Measurements from ENCODE around the gene PTH2.
"Not testable (repeated sequence)": the region's sequence is repeated elsewhere in the genome, so short reads cannot be mapped to it uniquely, and the experiment has no call there.

PTH2 gene

DNA sequence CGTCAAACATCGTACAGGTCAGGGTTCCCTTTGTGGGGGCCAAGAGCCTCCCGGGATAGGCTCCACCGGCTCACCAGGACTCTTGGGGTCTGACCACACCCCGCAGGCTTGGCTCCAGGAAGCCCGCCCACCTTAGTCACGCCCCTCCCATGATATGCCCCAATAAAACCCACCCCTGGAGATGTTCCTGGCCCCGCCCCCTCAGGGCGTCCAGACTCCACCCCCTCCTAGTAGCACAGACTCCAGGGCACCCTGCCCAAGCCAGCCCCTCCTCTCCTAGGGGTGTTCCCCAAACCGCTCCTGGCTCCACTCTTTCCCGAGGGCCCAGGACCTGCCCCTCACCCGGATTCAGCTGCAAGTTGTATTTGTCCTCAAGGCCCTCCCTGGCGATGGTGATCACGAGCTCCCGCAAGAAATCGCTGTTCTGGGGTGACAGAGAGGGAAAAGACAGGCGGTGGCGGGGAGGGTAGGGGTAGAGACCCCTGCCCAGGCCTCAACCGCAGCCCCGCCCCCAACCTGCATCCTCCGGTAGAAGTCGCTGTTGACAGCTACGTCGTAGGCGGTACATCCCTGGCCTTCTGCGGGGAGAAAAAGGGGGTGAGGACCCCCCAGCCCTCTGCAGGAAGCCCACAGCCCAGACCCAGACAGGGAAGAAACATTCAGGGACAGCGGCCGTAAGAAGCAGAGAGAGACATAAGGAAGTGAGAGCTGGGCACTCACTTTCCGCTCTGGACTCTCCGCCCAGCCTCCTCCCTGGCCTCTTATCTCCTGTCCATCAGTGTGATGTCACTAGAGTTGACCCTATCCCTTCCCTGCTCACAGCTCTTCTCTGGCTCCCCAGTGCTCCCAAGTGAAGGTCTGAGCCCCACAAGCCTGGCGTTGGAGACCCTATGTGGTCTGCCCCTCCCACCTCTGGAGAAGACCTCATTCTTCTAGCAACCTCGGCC lies 24.5 kb upstream of the PTH2 start:
- no peak for DNase-seq (ENCODE audit: low read depth)

DNA sequence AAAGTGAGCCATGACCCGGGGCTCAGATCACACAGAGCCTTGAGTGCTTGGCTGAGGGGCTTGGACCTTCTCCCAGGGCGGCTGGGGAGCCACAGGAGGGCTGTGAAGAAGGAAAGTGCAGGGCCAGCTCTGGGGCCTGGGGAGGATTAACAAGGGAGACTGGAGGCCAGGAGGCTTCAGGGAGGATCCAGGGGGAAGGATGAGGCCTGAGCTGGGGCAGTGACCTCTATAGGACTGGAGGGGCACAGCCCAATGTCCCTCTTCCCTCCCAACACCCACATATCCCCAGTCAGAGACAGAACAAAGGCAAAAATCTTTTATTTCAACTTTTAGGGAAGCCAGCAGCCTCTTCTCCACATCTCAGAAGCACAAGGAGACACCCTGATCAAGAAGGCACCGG lies 22.8 kb upstream of the PTH2 start:
- no peak for DNase-seq (ENCODE audit: low read depth)

DNA sequence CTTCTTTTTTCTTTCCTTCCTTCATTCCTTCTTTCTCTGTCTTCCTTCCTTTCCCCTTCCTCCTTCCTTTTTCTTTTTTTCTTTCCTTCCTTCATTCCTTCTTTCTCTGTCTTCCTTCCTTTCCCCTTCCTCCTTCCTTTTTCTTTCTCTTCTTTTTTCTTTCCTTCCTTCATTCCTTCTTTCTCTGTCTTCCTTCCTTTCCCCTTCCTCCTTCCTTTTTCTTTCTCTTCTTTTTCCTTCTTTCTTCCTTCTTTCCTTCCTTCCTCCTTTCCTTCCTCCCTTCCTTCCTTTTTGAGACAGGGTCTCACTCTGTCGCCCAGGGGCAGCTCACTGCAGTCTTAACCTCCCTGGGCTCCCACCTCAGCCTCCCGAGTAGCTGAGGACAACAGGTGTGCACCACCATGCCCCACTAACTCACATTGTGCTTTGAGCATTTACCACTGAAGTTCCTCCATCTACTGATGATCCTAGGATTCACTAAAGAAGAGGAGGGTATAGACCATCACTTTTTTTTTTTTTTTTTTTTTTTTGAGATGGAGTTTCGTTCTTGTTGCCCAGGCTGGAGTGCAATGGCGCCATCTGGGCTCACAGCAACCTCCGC lies 21.0 kb upstream of the PTH2 start:
- DNase-seq (ENCODE audit: low read depth): not testable (repeated sequence)

DNA sequence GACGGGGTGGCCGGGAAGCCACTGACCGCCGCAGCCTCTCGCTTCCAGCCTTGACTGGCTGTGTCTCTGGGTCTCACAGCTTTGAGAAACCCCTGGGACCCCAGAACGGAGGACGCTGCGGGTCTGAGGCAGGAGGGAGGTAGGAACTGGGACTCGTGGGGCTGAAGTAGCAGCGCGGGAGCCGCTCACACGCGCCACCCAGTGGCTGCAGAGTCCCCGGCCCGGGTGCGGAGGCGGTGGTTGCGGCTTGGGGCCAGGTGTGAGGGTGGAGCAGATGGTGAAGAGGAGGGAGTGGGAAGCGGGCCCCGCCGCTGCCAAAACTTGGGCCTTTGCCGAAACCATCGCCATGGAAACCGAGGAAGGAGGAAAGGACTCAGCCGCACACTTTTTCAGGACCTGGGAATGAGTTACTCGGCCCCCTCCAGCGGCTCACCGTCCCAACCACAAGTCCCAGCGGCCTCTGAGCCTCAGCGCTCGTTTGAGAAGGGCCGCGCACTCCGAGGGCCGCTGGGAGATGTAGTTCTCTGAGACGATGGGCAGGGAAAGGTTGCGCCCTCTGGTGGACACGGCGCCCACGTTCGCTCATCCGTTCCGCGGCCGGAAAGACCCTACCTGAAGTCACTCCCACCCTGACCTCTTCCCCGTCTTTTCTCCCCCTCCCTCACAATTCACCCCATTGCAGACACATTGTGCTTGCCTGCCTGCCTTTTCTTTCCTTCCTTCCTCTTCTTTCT lies 20.3 kb upstream of the PTH2 start:
- DNase-seq (ENCODE audit: low read depth): peak; percentile 86

DNA sequence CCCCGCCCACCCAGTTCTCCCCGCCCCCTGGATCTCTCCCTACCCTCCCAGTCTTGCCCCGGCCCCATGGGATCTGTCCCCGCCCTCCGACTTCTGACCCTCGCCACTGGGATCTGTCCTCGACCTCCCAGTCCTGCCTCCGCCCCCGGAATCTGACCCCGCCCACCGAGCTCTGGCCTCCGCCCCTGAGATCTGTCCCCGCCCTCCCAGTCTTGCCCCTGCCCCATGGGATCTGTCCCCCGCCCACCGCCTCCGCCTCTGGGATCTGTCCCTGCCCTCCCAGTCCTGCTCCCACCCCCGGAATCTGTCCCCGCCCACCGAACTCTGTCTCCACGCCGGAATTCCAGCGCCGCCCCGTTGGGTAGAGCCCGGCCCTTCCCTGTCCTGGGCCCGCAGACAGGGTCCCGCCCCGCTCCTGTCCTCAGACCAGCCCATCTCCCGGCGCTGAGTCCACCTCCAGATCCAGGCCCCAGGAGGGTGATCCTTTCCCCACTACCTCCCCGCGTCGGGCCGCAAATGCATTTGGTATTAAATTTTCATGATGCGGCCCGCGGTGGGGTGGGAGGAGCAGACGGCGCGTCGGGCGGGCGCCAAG lies 19.6 kb upstream of the PTH2 start:
- peak; percentile 67 for DNase-seq (ENCODE audit: low read depth)

DNA sequence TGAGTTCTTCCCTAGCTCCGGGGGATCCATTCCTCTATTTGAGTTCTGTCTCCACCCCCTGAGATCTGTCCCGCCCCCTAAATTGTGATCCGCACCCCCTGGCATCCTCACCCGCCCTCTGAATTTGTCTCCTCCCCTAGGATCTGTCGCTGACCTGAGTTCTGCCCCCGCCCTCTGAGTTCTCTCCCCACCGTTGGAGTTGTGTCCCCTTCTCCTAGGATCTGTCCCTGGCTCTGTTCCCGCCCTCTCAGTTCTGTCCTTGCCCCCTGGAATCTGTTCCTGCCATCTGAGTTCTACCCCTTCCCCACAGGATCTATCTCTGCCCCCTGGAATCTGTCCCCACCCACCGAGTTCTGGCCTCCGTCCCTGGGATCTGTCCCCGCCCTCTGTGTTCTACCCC lies 19.1 kb upstream of the PTH2 start:
- DNase-seq (ENCODE audit: low read depth): no peak

DNA sequence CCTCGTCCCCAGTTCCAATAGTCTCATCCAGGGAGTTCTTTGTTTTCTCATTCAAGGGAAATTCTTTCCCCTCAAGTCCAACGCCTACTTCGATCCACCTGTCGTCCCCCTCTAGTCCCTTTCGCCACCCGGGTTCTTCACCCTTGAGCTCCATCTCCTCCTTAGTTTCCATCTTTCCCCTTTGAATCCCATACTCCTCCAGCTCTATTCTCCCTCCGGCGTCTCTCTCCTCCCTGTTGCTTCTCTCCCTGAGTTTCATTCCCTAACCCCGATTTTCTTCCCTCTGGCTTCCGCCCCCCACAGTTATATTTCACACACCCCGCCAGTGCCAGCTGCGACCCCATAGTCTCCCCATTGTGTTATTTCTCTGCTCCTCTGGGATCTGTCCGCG lies 18.7 kb upstream of the PTH2 start:
- no peak for DNase-seq (ENCODE audit: low read depth)

DNA sequence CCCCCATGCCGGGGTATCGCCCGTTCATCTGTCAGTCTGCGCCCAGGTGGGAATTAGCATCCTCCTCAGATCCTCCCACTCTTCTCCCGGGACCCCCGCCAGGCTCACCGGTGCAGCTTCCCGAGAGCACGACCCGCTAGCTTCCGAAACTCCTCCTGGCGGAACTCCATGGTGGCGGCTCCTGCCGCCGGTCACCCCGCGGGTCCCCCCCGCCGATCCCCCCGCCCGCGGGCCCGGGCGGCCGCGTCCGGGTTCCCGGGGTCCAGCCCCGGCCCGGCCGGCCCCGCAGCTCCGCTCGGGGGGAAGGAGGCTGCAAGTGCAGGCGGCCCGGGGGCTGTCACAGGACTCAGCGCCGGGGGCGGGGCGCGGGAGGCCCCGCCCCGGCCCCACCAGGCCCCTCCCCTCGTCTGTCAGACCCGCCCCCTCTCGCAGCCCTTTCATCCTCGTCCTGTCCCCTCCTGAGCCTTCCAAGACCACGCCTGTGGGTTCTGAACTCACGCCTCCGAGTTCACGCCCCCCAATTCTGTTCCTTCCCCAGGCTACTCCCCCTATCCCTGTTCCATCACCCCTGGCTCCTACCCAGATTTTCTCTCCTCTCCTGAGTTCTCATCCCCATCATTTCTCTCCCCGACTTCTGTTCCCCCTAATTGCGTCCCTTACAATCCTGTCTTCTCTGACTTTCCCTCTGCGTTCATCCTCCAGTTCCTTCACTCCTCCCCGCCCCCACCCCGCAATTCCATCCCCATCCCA lies 18.1 kb upstream of the PTH2 start, which contains the start of gene SLC17A7:
SLC17A7 (minus strand) TSS at position 318 of the 750 bp plus-strand sequence; CDS start at position 170, 148 bp downstream.
- no peak for DNase-seq (ENCODE audit: low read depth)

DNA sequence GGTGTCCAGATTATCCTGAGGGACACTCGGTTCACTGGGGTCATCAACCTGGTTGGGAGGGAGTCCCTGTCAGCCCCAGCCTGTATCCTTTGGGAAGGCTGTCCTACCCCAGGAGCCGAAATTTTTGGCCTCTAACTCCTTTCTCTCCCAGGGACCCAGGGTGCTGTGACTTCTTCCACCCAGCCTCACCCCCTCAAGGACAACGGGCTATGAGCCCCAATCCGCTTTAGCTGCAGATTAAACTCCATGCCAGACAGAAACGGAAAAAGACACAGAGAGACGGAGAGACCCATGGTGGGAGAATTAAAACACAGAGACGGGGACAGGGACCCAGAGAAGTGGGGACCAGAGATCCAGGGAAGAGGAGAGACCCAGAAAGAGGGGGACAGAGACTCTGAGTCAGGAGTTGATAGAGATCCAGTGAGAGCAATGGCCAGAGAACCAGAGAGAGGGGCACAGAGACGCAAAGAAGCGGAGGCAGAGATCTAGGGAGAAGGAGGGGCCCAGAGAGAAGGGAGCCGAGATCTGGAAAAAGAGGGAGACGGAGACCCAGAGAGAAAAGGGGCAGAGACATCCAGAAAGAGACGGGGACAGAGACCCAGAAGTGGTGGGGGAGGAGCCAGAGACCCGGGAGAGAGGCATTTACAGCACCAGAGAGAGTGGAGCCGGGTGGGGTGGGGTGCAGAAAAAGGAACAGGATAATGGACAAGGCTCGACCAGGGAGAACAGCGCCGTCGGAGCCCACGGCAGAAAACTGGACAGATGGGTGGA lies 17.4 kb upstream of the PTH2 start:
- no peak for DNase-seq (ENCODE audit: low read depth)

DNA sequence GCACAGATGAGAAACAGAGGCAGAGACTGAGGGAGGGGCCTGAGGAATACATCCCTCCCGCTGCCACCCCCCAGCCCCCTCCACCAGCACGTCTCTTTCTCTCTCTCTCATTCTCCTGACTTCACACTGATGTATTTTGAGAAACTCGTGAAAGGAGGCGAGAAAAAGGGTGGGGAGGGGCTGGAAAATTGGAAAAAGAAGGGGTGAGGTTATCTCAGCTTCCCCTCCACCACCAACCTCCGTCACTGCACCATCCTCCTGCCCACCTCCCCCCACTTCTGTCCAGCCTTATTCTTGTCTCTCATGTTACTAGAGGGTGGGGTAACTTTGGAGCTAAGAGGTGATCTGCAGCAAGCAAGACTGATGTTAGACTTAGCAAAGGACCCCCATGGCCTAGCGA lies 16.6 kb upstream of the PTH2 start:
- DNase-seq (ENCODE audit: low read depth): no peak

DNA sequence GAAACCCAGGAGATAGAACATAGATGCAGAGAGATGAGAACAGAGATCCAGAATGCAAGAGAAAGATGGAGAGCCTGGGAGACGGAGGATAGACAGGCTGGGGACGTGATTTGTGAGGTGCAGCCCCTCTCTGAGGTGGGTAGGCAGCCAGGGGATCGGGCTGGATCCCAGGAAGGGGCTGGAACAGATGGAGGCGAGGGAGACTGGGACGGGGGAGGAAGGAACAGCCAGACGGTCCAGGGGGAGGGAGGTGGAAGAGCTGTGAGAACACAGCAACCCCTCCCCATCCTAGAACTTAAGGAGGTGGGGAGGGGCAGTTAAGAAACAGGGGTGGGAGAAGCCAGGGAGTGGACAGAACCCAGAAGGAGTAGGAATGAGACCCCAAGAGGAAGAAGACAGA lies 15.0 kb upstream of the PTH2 start:
- DNase-seq (ENCODE audit: low read depth): no peak

DNA sequence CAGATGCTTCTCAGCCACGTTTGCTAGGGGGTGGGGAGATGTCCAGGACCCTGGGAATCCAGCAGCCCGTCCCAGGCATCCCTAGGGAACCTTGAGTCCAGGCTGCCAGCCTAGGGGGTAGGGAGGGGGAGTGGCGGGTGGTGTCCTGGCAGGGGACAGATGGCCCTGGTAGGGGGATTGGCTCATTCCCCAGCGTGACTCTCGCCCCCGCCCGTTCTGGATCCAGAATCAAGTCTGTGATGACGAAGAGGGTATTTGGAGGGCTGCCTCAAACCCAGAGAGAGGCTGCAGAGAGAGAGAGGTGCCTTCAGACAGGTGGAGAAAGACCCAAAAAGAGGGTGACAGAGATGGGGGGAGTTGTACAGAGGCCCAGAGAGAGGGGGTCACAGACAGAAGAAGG lies 14.0 kb upstream of the PTH2 start:
- DNase-seq (ENCODE audit: low read depth): no peak

DNA sequence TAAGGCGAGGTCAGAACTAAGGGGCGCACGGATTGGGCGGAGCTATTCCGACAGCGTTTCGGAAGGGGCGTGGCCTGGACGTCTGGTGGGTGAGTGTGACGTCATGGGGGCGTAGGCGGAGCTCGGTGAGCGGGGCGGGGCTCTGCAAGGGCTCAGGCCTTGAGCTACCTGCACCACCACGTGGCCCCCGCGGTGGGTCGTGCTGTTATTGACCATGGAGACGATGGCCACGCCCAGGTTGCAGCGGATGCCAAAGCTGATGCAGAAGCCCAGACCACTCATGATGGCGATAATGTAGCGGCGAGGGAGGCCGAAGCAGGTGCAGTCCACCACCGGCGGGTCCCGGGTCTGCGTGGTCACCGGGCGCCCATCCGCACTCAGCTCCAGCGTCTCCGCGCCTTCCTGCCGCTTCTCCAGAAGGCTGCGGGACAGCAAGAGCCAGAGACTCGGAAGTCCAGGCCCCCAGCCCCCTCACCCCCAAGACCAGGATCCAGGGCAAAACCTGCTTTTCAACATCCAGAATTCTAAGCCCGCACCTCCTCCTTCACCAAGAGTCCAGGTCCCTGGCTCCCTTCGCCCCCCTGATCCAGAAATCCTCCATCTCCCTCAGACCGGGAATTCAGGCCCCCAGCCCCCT lies 13.3 kb upstream of the PTH2 start:
- no peak for DNase-seq (ENCODE audit: low read depth)

DNA sequence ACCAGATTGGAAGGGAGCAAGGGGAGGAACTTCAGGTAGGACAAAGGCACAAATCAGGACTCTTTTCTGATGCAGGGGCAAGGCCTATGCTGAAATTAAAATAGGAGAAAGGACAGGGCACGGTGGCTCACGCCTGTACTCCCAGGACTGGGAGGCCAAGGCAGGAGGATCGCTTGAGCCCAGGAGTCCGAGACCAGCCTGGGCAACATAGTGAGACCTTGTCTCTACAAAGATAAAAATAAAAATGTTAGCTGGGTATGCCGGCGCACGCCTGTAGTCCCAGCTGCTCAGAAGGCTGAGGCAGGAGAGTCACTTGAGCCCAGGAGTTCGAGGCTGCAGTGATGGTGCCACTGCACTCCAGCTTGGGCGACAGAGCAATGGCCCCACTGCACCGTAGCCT lies 12.4 kb upstream of the PTH2 start:
- DNase-seq (ENCODE audit: low read depth): no peak

DNA sequence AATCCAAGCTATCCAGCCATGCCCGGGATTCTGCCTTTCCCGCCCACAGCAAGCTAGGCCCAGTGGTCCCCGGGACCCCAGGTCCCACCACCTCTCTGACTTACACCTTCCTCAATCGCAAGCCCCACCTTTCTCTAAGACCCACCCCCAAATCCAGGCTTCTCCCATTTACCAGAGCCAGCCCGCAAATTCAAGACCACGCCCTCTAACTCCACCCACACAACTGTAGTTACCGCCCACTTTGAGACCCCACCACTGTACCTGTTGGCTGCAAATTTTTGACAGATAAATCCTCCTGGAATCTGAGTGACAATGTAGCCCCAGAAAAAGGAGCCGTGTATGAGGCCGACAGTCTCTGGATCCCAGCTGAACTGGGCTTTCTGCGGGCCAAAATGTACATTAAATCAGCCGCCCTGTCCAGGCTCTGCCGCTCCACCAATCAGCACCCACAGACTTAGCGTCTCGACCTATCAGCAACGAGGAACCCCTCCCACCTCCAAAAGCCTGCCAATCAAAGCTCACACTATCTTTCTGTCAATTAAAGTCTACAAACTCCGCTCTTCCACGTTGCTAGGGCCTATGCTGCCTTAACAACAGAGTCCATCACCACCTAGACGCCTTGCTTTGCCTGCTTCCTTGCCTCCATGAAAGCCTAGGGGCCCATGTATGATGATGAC lies 11.8 kb upstream of the PTH2 start:
- no peak for DNase-seq (ENCODE audit: low read depth)

DNA sequence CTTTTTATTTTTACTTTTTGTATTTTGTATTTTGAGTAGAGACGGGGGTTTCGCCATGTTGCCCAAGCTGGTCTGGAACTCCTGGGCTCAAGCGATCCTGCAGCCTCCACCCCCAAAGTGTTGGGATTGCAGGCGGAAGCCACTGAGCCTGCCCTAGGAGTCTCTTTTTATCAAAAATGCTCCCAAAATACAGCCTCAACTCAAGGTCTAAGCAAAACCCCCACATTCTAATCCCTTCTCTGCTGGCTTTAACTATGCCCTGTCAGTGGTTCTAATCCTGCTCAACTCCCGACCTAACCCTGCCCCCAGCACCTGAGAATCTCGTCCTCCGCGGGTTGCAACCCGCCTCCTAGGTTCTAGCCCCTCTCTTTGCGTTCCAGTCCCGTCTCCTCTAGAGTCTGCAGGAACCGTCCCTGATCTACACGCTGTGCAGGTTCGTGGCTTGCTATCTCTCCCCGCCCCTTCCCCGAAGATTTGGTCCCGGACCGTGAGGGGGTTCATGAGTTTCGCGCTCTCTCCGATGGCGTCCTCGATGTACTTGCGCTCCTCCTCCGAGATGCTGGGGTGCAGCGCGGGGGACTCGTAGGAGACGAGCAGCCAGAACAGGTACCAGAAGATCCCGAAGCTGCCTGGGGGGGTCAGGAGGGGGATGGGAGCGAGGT lies 10.1 kb upstream of the PTH2 start:
- DNase-seq (ENCODE audit: low read depth): no peak

DNA sequence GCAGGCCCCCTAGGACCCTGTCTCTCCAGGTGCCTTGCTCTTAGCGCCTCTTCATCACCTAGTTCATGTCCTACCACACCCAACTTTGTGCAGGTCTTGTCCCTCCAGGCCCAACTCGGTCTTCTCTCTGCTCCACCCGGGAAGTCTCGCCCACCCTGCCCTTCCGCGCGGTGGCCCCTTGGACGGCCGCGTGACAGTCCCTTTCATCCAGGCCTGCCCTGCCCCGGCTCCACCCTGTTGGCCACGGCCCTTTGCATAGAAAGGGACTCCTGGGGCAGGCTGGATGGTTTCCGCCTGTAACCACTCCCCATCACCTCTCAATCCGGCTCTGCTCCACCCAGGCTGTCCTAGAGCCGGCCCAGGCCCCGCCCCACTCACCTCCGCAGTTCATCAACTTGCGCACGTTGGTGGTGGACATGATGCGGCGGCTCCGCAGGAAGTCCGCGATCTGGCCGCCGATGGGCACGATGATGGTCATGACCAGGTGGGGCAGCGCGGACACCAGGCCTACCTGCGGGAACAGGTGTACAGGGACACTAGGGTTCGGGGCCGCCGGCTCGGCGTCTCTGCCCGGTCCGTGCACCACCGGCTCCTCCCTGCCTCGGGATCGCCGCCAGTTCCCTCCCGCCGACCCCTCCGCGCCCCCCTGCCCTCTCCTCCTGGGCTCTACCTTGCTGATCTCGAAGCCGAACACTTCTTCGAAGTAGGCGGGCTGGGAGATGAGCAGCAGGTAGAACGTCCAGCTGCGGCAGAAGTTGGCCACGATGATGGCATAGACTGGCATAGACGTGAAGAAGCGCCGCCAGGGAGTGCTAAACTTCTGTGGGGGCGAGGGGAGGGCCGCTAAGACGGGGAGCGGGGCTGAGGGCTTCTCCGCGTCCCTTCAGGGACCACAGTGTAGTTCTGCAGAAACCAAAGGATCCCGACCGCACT lies 9.2 kb upstream of the PTH2 start:
- no peak for DNase-seq (ENCODE audit: low read depth)

DNA sequence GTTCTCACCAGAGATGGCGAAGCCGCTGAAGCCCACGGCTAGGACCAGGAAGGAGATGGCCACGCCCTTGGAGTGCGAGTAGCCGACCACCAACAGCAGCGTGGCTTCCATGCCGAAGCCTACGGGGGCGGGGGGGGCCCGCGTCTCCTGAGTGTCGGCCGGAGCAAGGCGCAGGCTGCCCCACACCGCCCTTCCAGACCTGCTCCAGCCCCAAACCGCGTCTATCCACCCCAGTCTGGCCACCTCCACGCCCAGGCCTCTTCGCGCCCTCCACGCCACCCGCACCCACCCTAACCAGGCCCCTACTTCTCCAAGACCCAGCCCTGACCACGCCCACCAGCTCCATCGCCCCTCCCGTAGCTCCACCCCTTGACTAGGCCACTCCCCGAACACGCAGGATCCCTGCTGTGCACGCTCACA lies 8.1 kb upstream of the PTH2 start:
- no peak for DNase-seq (ENCODE audit: low read depth)
